WTC11 (cell line): Measurements from ENCODE around the gene ATP13A5.

Experiments used
- IRF2 ChIP-seq: sonication (generic); formaldehyde crosslinking; IDR thresholded peaks from 2 replicates; pipeline ENCODE4 v1.8.0; 2022; ENCODE audit warnings: low read depth, missing genetic modification reagents, borderline replicate concordance
- JUN ChIP-seq: sonication (generic); formaldehyde crosslinking; IDR thresholded peaks from 2 replicates; pipeline ENCODE4 v1.8.0; 2023; ENCODE audit warnings: mild to moderate bottlenecking, missing genetic modification reagents
- SP1 ChIP-seq: sonication (generic); formaldehyde crosslinking; conservative IDR thresholded peaks from 2 replicates; pipeline ENCODE4 v1.8.1; 2022; ENCODE audit warnings: missing genetic modification reagents
- TEAD1 ChIP-seq: sonication (generic); formaldehyde crosslinking; IDR thresholded peaks from 2 replicates; pipeline ENCODE4 v1.8.0; 2022; ENCODE audit warnings: mild to moderate bottlenecking, missing genetic modification reagents
- TF ChIP-seq, protein P1 (sequence below): fragments of 250-450 bp; sonication (Bioruptor Pico); IDR thresholded peaks from 2 replicates; pipeline ENCODE4 v1.9.0; 2021; ENCODE audit warnings: mild to moderate bottlenecking
- TF ChIP-seq, protein P2 (sequence below): fragments of 200-600 bp; IDR thresholded peaks from 2 replicates; pipeline ENCODE4 v1.8.0; 2022; ENCODE audit warnings: antibody characterized with exemption
- TF ChIP-seq, protein P3 (sequence below): sonication (generic); formaldehyde crosslinking; IDR thresholded peaks from 2 replicates; pipeline ENCODE4 v1.8.0; 2022; ENCODE audit warnings: mild to moderate bottlenecking, missing genetic modification reagents
- TF ChIP-seq, protein P4 (sequence below): sonication (generic); formaldehyde crosslinking; IDR thresholded peaks from 2 replicates; pipeline ENCODE4 v1.8.1; 2022; ENCODE audit warnings: low read depth, missing genetic modification reagents, borderline replicate concordance

DNA sequence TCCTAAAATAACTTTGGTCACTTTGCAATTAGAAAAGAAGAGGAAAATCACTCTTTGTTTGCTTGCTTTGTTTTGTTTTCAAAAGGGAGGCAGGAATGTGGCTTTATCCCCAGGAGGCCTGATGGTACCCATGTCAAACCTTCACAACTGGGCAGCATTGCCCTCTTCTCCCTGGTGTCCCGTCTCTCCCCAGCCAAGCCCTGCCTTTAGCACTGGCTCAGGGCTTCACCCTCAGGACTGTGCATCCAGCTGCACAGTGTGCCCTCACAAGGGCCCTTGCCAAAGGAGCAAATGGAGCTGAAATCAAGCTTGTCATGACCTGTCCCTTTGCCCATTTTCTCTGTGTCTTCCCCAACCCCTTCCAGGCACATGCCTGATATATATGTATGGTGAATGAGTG, 29.1 kb upstream of the ATP13A5 start:
- TF ChIP-seq IRF2 (CRISPR knock-in tag) (no peak), SP1 (no peak), JUN (CRISPR knock-in tag) (no peak), TEAD1 (CRISPR knock-in tag) (no peak)
- TF ChIP-seq, protein P1, sequence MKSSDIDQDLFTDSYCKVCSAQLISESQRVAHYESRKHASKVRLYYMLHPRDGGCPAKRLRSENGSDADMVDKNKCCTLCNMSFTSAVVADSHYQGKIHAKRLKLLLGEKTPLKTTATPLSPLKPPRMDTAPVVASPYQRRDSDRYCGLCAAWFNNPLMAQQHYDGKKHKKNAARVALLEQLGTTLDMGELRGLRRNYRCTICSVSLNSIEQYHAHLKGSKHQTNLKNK (CRISPR knock-in tag), result no peak
- TF ChIP-seq, protein P2, sequence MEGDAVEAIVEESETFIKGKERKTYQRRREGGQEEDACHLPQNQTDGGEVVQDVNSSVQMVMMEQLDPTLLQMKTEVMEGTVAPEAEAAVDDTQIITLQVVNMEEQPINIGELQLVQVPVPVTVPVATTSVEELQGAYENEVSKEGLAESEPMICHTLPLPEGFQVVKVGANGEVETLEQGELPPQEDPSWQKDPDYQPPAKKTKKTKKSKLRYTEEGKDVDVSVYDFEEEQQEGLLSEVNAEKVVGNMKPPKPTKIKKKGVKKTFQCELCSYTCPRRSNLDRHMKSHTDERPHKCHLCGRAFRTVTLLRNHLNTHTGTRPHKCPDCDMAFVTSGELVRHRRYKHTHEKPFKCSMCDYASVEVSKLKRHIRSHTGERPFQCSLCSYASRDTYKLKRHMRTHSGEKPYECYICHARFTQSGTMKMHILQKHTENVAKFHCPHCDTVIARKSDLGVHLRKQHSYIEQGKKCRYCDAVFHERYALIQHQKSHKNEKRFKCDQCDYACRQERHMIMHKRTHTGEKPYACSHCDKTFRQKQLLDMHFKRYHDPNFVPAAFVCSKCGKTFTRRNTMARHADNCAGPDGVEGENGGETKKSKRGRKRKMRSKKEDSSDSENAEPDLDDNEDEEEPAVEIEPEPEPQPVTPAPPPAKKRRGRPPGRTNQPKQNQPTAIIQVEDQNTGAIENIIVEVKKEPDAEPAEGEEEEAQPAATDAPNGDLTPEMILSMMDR, result no peak
- TF ChIP-seq, protein P3, sequence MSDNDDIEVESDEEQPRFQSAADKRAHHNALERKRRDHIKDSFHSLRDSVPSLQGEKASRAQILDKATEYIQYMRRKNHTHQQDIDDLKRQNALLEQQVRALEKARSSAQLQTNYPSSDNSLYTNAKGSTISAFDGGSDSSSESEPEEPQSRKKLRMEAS (CRISPR knock-in tag), result no peak
- TF ChIP-seq, protein P4, sequence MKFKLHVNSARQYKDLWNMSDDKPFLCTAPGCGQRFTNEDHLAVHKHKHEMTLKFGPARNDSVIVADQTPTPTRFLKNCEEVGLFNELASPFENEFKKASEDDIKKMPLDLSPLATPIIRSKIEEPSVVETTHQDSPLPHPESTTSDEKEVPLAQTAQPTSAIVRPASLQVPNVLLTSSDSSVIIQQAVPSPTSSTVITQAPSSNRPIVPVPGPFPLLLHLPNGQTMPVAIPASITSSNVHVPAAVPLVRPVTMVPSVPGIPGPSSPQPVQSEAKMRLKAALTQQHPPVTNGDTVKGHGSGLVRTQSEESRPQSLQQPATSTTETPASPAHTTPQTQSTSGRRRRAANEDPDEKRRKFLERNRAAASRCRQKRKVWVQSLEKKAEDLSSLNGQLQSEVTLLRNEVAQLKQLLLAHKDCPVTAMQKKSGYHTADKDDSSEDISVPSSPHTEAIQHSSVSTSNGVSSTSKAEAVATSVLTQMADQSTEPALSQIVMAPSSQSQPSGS (CRISPR knock-in tag), result no peak
